H9 (cell line): Measurements from ENCODE around the gene GALNT10. TPM values are rescaled to one million over a fixed set of nuclear protein-coding genes. Genes with fewer than 3 reads are reported as not detected.

Source experiments
- DNase-seq: peaks from one replicate; pipeline ENCODE4 v3.0.0-alpha.2; 2017
- H2AFZ ChIP-seq: one replicate; pipeline ENCODE4 v1.6.1; 2013; ENCODE audit warnings: mild to moderate bottlenecking, low read length, control low read depth, moderate library complexity
- H2AK5ac ChIP-seq: 2 replicates; pipeline ENCODE4 v1.6.1; 2013; ENCODE audit warnings: low read length, control low read depth, mixed read lengths; ENCODE audit not compliant: insufficient read length
- H2BK120ac ChIP-seq: one replicate; pipeline ENCODE4 v1.6.1; 2013; ENCODE audit warnings: low read depth, mild to moderate bottlenecking, low read length, control low read depth, inconsistent platforms; ENCODE audit not compliant: poor library complexity, severe bottlenecking
- H2BK12ac ChIP-seq: 2 replicates; pipeline ENCODE4 v1.6.1; 2013; ENCODE audit warnings: low read length, control low read depth, mixed read lengths, low read depth; ENCODE audit not compliant: insufficient read length
- H2BK15ac ChIP-seq: 2 replicates; pipeline ENCODE4 v1.6.1; 2013; ENCODE audit warnings: low read depth, low read length, control low read depth
- H2BK20ac ChIP-seq: one replicate; pipeline ENCODE4 v1.6.1; 2013; ENCODE audit warnings: low read depth, mild to moderate bottlenecking, low read length, control low read depth, inconsistent platforms; ENCODE audit not compliant: poor library complexity, severe bottlenecking
- H2BK5ac ChIP-seq: 2 replicates; pipeline ENCODE4 v1.6.1; 2013; ENCODE audit warnings: low read length, control low read depth, mixed read lengths; ENCODE audit not compliant: insufficient read length
- H3K14ac ChIP-seq: 2 replicates; pipeline ENCODE4 v1.6.1; 2013; ENCODE audit warnings: low read length, control low read depth; ENCODE audit not compliant: insufficient read depth
- H3K18ac ChIP-seq: 2 replicates; pipeline ENCODE4 v1.6.1; 2013; ENCODE audit warnings: low read depth, mild to moderate bottlenecking, mixed read lengths, low read length, control low read depth; ENCODE audit not compliant: insufficient read length
- H3K23ac ChIP-seq: 2 replicates; pipeline ENCODE4 v1.6.1; 2013; ENCODE audit warnings: low read length, control low read depth, mixed read lengths, low read depth; ENCODE audit not compliant: insufficient read length
- H3K23me2 ChIP-seq: 2 replicates; pipeline ENCODE4 v1.6.1; 2013; ENCODE audit warnings: low read depth, mild to moderate bottlenecking, mixed read lengths, low read length, control low read depth; ENCODE audit not compliant: insufficient read length, poor library complexity, severe bottlenecking
- H3K27ac ChIP-seq: 2 replicates; pipeline ENCODE4 v1.5.1; 2013; ENCODE audit warnings: low read length, control low read depth, mixed read lengths, low read depth; ENCODE audit not compliant: insufficient read length
- H3K27me3 ChIP-seq: 2 replicates; pipeline ENCODE4 v1.6.1; 2013; ENCODE audit warnings: low read length, control low read depth, inconsistent platforms; ENCODE audit not compliant: insufficient read depth
- H3K4ac ChIP-seq: 2 replicates; pipeline ENCODE4 v1.6.1; 2013; ENCODE audit warnings: low read depth, mild to moderate bottlenecking, control low read depth, inconsistent platforms, low read length, moderate library complexity
- H3K4me1 ChIP-seq: 2 replicates; pipeline ENCODE4 v1.6.1; 2013; ENCODE audit warnings: low read length, control low read depth, inconsistent platforms; ENCODE audit not compliant: insufficient read depth
- H3K4me2 ChIP-seq: 2 replicates; pipeline ENCODE4 v1.6.1; 2013; ENCODE audit warnings: low read length, control low read depth, mixed read lengths; ENCODE audit not compliant: insufficient read length, insufficient read depth
- H3K56ac ChIP-seq: 2 replicates; pipeline ENCODE4 v1.6.1; 2013; ENCODE audit warnings: low read depth, mild to moderate bottlenecking, mixed read lengths, low read length, control low read depth; ENCODE audit not compliant: insufficient read length
- H3K79me1 ChIP-seq: 2 replicates; pipeline ENCODE4 v1.6.1; 2013; ENCODE audit warnings: low read depth, mild to moderate bottlenecking, moderate library complexity, low read length, control low read depth, inconsistent platforms; ENCODE audit not compliant: insufficient read depth, poor library complexity, severe bottlenecking
- H3K79me2 ChIP-seq: 2 replicates; pipeline ENCODE4 v1.6.1; 2013; ENCODE audit warnings: low read length, control low read depth, inconsistent platforms; ENCODE audit not compliant: insufficient read depth
- H3K9ac ChIP-seq: 2 replicates; pipeline ENCODE4 v1.6.1; 2013; ENCODE audit warnings: low read length, control low read depth, mixed read lengths; ENCODE audit not compliant: insufficient read length; ENCODE audit errors: extremely low read depth
- H3K9me3 ChIP-seq: one replicate; pipeline ENCODE4 v1.6.1; 2013; ENCODE audit warnings: low read depth, low read length, inconsistent platforms; ENCODE audit not compliant: control insufficient read depth
- H3T11ph ChIP-seq: one replicate; pipeline ENCODE4 v1.6.1; 2013; ENCODE audit warnings: mild to moderate bottlenecking, low read length, control low read depth, inconsistent platforms
- H4K20me1 ChIP-seq: one replicate; pipeline ENCODE4 v1.6.1; 2013; ENCODE audit not compliant: control insufficient read depth, insufficient read length, insufficient read depth
- H4K5ac ChIP-seq: 2 replicates; pipeline ENCODE4 v1.6.1; 2013; ENCODE audit warnings: low read depth, mild to moderate bottlenecking, mixed read lengths, low read length, control low read depth; ENCODE audit not compliant: insufficient read length
- H4K8ac ChIP-seq: replicated peaks from 2 replicates; pipeline ENCODE4 v1.6.1; 2013; ENCODE audit warnings: low read length, control low read depth, mixed read lengths, low read depth; ENCODE audit not compliant: insufficient read length
- H4K91ac ChIP-seq: 2 replicates; pipeline ENCODE4 v1.6.1; 2013; ENCODE audit warnings: low read depth, mild to moderate bottlenecking, moderate library complexity, mixed read lengths, low read length, control low read depth; ENCODE audit not compliant: insufficient read length
- H3K27ac Mint-ChIP-seq, 3 experiments: 2 replicates in 2 of 3; 3 replicates in 1 of 3; pipeline ENCODE4 v1.8.0; 2020 to 2021; ENCODE audit warnings: mixed read lengths in 3 of 3, mild to moderate bottlenecking in 1 of 3, moderate library complexity in 1 of 3
- H3K27me3 Mint-ChIP-seq: 2 replicates; pipeline ENCODE4 v1.8.0; 2021; ENCODE audit warnings: low read depth, mild to moderate bottlenecking, moderate library complexity, mixed read lengths
- H3K36me3 Mint-ChIP-seq, 3 experiments: 2 replicates in 2 of 3; 3 replicates in 1 of 3; pipeline ENCODE4 v1.8.0; 2020 to 2021; ENCODE audit warnings: low read depth in 3 of 3, mixed read lengths in 3 of 3; ENCODE audit not compliant: insufficient read depth in 1 of 3
- H3K4me1 Mint-ChIP-seq, 2 experiments: 2 replicates each; pipeline ENCODE4 v1.8.0; 2020; ENCODE audit warnings: mixed read lengths in 2 of 2
- H3K4me3 Mint-ChIP-seq, 2 experiments: 2 replicates in 1 of 2; 3 replicates in 1 of 2; pipeline ENCODE4 v1.8.0; 2020 to 2021; ENCODE audit warnings: mild to moderate bottlenecking in 2 of 2, mixed read lengths in 2 of 2, moderate library complexity in 1 of 2
- H3K9me3 Mint-ChIP-seq, 2 experiments: 2 replicates in 1 of 2; 3 replicates in 1 of 2; pipeline ENCODE4 v1.8.0; 2020; ENCODE audit warnings: mild to moderate bottlenecking in 2 of 2, mixed read lengths in 2 of 2, moderate library complexity in 1 of 2
- WGBS: extraction: QIAGEN DNeasy Blood & Tissue Kit; methylation state at CpG from one replicate; pipeline ENCODE4 v1.1.7; 2013; ENCODE audit warnings: missing lambda C conversion rate, low lambda C conversion rate, mixed read lengths; ENCODE audit not compliant: insufficient read length; ENCODE audit errors: extremely low coverage; 5-methylcytosine and 5-hydroxymethylcytosine counted together
- total RNA-seq: library from RNA; stranded (reverse); gene quantifications from 2 replicates; pipeline ENCODE4 v1.2.1, GENCODE V29; 2021
- TF ChIP-seq, protein P1 (sequence below): fragments of 200-600 bp; sonication (generic); conservative IDR thresholded peaks from 3 replicates; pipeline ENCODE4 v1.8.0; 2021; ENCODE audit warnings: antibody characterized with exemption, mild to moderate bottlenecking

Gene GALNT10
- total RNA-seq, 1 experiment from 2014 or later, result 15.4 TPM

GRCh38 chr5:154253807-154254206, 63.3 kb downstream of the GALNT10 start:
- no peak overlapping the region for H3K4me2 ChIP-seq
- H4K20me1 ChIP-seq, result no peaks in the 10 kb centered on the region
- no peaks in the 10 kb centered on the region for H3K79me2 ChIP-seq
- no peaks in the 10 kb centered on the region for H3K36me3 Mint-ChIP-seq
- H2BK15ac ChIP-seq, result no peak overlapping the region
- H4K5ac ChIP-seq, result no peak overlapping the region
- no peak overlapping the region for H3K23ac ChIP-seq
- H3K4ac ChIP-seq, result no peak overlapping the region
- H3K27ac Mint-ChIP-seq, result no peak overlapping the region; a peak in 2 of 7 replicates
- H4K91ac ChIP-seq, result no peak overlapping the region
- no peak overlapping the region for H2AK5ac ChIP-seq
- no peak overlapping the region for H3T11ph ChIP-seq
- DNase-seq, result no peak
- no CpG with 5 or more reads among the region's 2 CpGs for WGBS
- H3K4me3 Mint-ChIP-seq, result no peak overlapping the region
- H2BK20ac ChIP-seq, result no peak overlapping the region
- no peak overlapping the region for H3K14ac ChIP-seq
- no peaks in the 10 kb centered on the region for H3K27me3 Mint-ChIP-seq
- H2AFZ ChIP-seq, result no peak overlapping the region
- H2BK120ac ChIP-seq, result no peak overlapping the region
- H3K18ac ChIP-seq, result no peak overlapping the region
- no peak overlapping the region for H3K56ac ChIP-seq
- no peaks in the 10 kb centered on the region for H3K9me3 Mint-ChIP-seq
- peaks cover 3% of the 10 kb centered on the region; the same call in 1 of the 2 replicates for H3K4me1 ChIP-seq
- H3K9me3 ChIP-seq, result no peaks in the 10 kb centered on the region
- no peaks in the 10 kb centered on the region for H3K23me2 ChIP-seq
- H2BK12ac ChIP-seq, result no peak overlapping the region
- no peaks in the 10 kb centered on the region for H3K27me3 ChIP-seq
- H2BK5ac ChIP-seq, result no peak overlapping the region
- H4K8ac ChIP-seq, result no peak overlapping the region
- no peaks in the 10 kb centered on the region for H3K79me1 ChIP-seq
- TF ChIP-seq, protein P1, sequence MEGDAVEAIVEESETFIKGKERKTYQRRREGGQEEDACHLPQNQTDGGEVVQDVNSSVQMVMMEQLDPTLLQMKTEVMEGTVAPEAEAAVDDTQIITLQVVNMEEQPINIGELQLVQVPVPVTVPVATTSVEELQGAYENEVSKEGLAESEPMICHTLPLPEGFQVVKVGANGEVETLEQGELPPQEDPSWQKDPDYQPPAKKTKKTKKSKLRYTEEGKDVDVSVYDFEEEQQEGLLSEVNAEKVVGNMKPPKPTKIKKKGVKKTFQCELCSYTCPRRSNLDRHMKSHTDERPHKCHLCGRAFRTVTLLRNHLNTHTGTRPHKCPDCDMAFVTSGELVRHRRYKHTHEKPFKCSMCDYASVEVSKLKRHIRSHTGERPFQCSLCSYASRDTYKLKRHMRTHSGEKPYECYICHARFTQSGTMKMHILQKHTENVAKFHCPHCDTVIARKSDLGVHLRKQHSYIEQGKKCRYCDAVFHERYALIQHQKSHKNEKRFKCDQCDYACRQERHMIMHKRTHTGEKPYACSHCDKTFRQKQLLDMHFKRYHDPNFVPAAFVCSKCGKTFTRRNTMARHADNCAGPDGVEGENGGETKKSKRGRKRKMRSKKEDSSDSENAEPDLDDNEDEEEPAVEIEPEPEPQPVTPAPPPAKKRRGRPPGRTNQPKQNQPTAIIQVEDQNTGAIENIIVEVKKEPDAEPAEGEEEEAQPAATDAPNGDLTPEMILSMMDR, result no peak
- peaks cover 15 to 24% of the 10 kb centered on the region in 2 experiments for H3K4me1 Mint-ChIP-seq
- H3K27ac ChIP-seq, result no peak overlapping the region
- H3K9ac ChIP-seq, result no peak overlapping the region
